ENCODE measurements around the gene CTXN2. TPM values are rescaled to one million over a fixed set of nuclear protein-coding genes. Genes with fewer than 3 reads are reported as not detected.

The CTXN2 gene
- total and polyA plus RNA-seq, 2 of the 13 experiments (the other 11 are each of a cell fraction or from before 2014, with no cell fraction given) = not detected

DNA sequence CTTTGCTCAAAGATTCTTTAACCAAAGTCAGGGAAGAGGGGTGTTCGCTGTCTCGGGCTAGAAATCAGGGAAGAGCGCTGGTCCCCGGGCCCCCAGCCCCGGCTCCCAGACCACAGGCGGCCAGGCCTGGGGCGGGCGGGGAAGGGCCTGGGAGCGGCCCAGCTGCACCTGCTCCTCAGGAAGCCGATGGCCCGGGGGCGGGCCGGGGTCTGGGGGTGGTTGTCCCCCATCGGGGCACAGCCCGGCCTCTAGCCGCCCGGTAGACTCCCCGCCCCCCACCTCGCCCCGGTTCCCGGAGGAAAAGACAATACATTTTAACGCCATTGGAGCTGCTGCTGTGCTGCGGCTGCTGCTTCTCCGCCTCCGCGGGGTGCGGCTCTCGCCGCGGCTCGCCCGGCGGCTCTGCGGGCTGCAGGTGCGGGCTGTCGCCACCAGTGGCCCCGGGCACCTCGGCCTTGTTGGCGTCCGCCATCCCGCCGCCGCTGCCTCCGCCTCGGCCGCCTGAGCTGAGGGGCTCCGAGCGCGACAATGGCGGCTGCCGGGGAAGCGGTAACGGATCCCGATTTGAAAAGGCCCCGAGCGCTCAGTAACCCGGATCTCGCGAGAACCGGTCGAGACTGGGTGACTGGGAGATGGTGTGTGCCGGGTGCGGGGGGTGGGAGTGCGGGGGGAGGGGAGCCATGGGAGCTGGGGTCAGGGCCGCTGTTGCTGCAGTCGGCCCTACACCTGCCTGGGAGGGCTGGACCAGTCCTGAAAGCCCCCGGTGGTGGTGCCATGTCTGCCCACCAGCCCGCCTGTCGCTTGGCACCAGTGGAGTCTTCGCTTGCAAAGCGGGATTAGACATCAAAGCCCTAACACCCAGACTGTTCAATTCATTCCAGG, 13.5 kb upstream of the CTXN2 start, which contains the start of gene MYEF2 (continued):
- TF ChIP-seq, protein P1, sequence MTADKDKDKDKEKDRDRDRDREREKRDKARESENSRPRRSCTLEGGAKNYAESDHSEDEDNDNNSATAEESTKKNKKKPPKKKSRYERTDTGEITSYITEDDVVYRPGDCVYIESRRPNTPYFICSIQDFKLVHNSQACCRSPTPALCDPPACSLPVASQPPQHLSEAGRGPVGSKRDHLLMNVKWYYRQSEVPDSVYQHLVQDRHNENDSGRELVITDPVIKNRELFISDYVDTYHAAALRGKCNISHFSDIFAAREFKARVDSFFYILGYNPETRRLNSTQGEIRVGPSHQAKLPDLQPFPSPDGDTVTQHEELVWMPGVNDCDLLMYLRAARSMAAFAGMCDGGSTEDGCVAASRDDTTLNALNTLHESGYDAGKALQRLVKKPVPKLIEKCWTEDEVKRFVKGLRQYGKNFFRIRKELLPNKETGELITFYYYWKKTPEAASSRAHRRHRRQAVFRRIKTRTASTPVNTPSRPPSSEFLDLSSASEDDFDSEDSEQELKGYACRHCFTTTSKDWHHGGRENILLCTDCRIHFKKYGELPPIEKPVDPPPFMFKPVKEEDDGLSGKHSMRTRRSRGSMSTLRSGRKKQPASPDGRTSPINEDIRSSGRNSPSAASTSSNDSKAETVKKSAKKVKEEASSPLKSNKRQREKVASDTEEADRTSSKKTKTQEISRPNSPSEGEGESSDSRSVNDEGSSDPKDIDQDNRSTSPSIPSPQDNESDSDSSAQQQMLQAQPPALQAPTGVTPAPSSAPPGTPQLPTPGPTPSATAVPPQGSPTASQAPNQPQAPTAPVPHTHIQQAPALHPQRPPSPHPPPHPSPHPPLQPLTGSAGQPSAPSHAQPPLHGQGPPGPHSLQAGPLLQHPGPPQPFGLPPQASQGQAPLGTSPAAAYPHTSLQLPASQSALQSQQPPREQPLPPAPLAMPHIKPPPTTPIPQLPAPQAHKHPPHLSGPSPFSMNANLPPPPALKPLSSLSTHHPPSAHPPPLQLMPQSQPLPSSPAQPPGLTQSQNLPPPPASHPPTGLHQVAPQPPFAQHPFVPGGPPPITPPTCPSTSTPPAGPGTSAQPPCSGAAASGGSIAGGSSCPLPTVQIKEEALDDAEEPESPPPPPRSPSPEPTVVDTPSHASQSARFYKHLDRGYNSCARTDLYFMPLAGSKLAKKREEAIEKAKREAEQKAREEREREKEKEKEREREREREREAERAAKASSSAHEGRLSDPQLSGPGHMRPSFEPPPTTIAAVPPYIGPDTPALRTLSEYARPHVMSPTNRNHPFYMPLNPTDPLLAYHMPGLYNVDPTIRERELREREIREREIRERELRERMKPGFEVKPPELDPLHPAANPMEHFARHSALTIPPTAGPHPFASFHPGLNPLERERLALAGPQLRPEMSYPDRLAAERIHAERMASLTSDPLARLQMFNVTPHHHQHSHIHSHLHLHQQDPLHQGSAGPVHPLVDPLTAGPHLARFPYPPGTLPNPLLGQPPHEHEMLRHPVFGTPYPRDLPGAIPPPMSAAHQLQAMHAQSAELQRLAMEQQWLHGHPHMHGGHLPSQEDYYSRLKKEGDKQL (CRISPR knock-in tag; IDR thresholded peaks at IDR 0.05; ENCODE audit: low read depth) = no peak
- no peak for TF ChIP-seq ZNF296 (CRISPR knock-in tag; conservative IDR thresholded peaks at IDR 0.05)
- TF ChIP-seq ZSCAN12 (CRISPR knock-in tag; IDR thresholded peaks at IDR 0.05) = no peak
- TF ChIP-seq ZNF652 (CRISPR knock-in tag; IDR thresholded peaks at IDR 0.05; ENCODE audit: borderline replicate concordance, low read depth) = no peak
- TF ChIP-seq, protein P2, sequence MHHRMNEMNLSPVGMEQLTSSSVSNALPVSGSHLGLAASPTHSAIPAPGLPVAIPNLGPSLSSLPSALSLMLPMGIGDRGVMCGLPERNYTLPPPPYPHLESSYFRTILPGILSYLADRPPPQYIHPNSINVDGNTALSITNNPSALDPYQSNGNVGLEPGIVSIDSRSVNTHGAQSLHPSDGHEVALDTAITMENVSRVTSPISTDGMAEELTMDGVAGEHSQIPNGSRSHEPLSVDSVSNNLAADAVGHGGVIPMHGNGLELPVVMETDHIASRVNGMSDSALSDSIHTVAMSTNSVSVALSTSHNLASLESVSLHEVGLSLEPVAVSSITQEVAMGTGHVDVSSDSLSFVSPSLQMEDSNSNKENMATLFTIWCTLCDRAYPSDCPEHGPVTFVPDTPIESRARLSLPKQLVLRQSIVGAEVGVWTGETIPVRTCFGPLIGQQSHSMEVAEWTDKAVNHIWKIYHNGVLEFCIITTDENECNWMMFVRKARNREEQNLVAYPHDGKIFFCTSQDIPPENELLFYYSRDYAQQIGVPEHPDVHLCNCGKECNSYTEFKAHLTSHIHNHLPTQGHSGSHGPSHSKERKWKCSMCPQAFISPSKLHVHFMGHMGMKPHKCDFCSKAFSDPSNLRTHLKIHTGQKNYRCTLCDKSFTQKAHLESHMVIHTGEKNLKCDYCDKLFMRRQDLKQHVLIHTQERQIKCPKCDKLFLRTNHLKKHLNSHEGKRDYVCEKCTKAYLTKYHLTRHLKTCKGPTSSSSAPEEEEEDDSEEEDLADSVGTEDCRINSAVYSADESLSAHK (CRISPR knock-in tag; IDR thresholded peaks at IDR 0.05; ENCODE audit: borderline replicate concordance) = no peak
- no peak for TF ChIP-seq DR1 (CRISPR knock-in tag; IDR thresholded peaks at IDR 0.05)
- no peak for TF ChIP-seq HOXA7 (CRISPR knock-in tag; IDR thresholded peaks at IDR 0.05)
- TF ChIP-seq FOXP1 (IDR thresholded peaks at IDR 0.05) = no peak
- no peak for TF ChIP-seq FOXP1 (CRISPR knock-in tag; IDR thresholded peaks at IDR 0.05)
- TF ChIP-seq, protein P3, sequence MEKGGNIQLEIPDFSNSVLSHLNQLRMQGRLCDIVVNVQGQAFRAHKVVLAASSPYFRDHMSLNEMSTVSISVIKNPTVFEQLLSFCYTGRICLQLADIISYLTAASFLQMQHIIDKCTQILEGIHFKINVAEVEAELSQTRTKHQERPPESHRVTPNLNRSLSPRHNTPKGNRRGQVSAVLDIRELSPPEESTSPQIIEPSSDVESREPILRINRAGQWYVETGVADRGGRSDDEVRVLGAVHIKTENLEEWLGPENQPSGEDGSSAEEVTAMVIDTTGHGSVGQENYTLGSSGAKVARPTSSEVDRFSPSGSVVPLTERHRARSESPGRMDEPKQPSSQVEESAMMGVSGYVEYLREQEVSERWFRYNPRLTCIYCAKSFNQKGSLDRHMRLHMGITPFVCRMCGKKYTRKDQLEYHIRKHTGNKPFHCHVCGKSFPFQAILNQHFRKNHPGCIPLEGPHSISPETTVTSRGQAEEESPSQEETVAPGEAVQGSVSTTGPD (CRISPR knock-in tag; IDR thresholded peaks at IDR 0.05) = no peak
- no peak for TF ChIP-seq ZSCAN20 (CRISPR knock-in tag; IDR thresholded peaks at IDR 0.05; ENCODE audit: borderline replicate concordance)
- TF ChIP-seq, protein P4, sequence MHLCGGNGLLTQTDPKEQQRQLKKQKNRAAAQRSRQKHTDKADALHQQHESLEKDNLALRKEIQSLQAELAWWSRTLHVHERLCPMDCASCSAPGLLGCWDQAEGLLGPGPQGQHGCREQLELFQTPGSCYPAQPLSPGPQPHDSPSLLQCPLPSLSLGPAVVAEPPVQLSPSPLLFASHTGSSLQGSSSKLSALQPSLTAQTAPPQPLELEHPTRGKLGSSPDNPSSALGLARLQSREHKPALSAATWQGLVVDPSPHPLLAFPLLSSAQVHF (CRISPR knock-in tag; IDR thresholded peaks at IDR 0.05) = 0 out of 2 replicates have a peak, but pooled peaks have one; percentile 43
- TF ChIP-seq ZNF354B (CRISPR knock-in tag; IDR thresholded peaks at IDR 0.05) = no peak
- no peak for TF ChIP-seq ZNF577 (CRISPR knock-in tag; IDR thresholded peaks at IDR 0.05; ENCODE audit: borderline replicate concordance, low read depth)
- no peak for TF ChIP-seq ZNF251 (CRISPR knock-in tag; IDR thresholded peaks at IDR 0.05)
- TF ChIP-seq ZNF124 (CRISPR knock-in tag; IDR thresholded peaks at IDR 0.05) = no peak
- TF ChIP-seq ZBTB42 (CRISPR knock-in tag; IDR thresholded peaks at IDR 0.05) = no peak
- no peak for TF ChIP-seq CC2D1A (CRISPR knock-in tag; IDR thresholded peaks at IDR 0.05)
- no peak for TF ChIP-seq ZNF839 (CRISPR knock-in tag; IDR thresholded peaks at IDR 0.05; ENCODE audit: borderline replicate concordance)
- TF ChIP-seq ZNF720 (CRISPR knock-in tag; IDR thresholded peaks at IDR 0.05) = no peak

All from HepG2 (cell line).